GM10847 (cell line): ENCODE data around the gene PACRGL.

ENCODE experiments used
- POLR2A ChIP-seq: IDR thresholded peaks from 2 replicates; pipeline ENCODE4 v1.6.1; 2011; ENCODE audit not compliant: insufficient read length; ENCODE audit errors: extremely low read depth

The PACRGL gene

GRCh38 chr4:20684852-20685763 is 15.2 kb upstream of the PACRGL start:
- no peak for TF ChIP-seq POLR2A

- TF ChIP-seq POLR2A: no peak
These were observed 12.4 kb upstream of the PACRGL start for GRCh38 chr4:20687864-20688263.

- no peak for TF ChIP-seq POLR2A
These were observed 3.4 kb upstream of the PACRGL start for GRCh38 chr4:20696815-20697214.

- no peak for TF ChIP-seq POLR2A
These were observed 1.9 kb upstream of the PACRGL start for GRCh38 chr4:20698382-20698781.

- no peak for TF ChIP-seq POLR2A
These were observed 1.4 kb upstream of the PACRGL start for GRCh38 chr4:20698820-20699219.

GRCh38 chr4:20711335-20711734 is 11.1 kb downstream of the PACRGL start:
- no peak for TF ChIP-seq POLR2A

- TF ChIP-seq POLR2A: no peak
These were observed 22.8 kb downstream of the PACRGL start for GRCh38 chr4:20723019-20723418.

- no peak for TF ChIP-seq POLR2A
These were observed 23.2 kb downstream of the PACRGL start for GRCh38 chr4:20723463-20723862.

- TF ChIP-seq POLR2A: no peak
These were observed 24.7 kb downstream of the PACRGL start for GRCh38 chr4:20724915-20725314.

GRCh38 chr4:20735931-20736330 is 35.7 kb downstream of the PACRGL start:
- no peak for TF ChIP-seq POLR2A

GRCh38 chr4:20752641-20753040 is 52.4 kb downstream of the PACRGL start:
- TF ChIP-seq POLR2A: no peak

GRCh38 chr4:20754036-20754435 is 53.8 kb downstream of the PACRGL start:
- no peak for TF ChIP-seq POLR2A

- TF ChIP-seq POLR2A: no peak
These were observed 59.8 kb downstream of the PACRGL start for GRCh38 chr4:20760053-20760452.

GRCh38 chr4:20761382-20761781 is 61.1 kb downstream of the PACRGL start:
- TF ChIP-seq POLR2A: no peak

GRCh38 chr4:20761826-20762225 is 61.6 kb downstream of the PACRGL start:
- TF ChIP-seq POLR2A: no peak

- TF ChIP-seq POLR2A: no peak
These were observed 64.2 kb downstream of the PACRGL start for GRCh38 chr4:20764366-20764992.
